Measurements from ENCODE around the gene ACSS1. TPM values are rescaled to one million over a fixed set of nuclear protein-coding genes. Genes with fewer than 3 reads are reported as not detected.

The ACSS1 gene
- total and polyA plus RNA-seq, 7 donors = 8.8 to 53.3 (median 16.8) TPM

GRCh38 chr20:25032478-25033264 is 25.3 kb downstream of the ACSS1 start:
- Histone ChIP-seq H3K9me3 (no peaks in the 10 kb centered on the region), H3K4me3 (no peak overlapping the region), H3K4me1 (peaks cover 49% of the 10 kb centered on the region), H3K27ac (peak overlapping the region; percentile 54), H3K36me3 (ENCODE audit: insufficient read depth in 1 of 2, low read depth in 1 of 2) (peaks cover 0 to 21% of the 10 kb centered on the region in 2 donors), H3K27me3 (ENCODE audit: insufficient read depth in 3 of 3, low read length in 2 of 3) (no peaks in the 10 kb centered on the region)
- no peak for TF ChIP-seq CTCF (IDR thresholded peaks at IDR 0.05)
- intact Hi-C loops (cut with DNase I) = loop anchor here in 1 of 2 donors (5.0 kb wide), 1 partner anchor 35 kb away; no protein-coding TSS in a partner anchor
- WGBS, 3 donors = 38 to 51% (median 45%) methylated on average over 29 of the region's 29 CpGs
- ATAC-seq (peak; percentile 37 to 57 (median 45)), DNase-seq (peak in 1 of 2 donors; percentile 31)

- peak; percentile 12 to 22 (median 18) for ATAC-seq
- peak in 1 of 2 donors; percentile 8 for DNase-seq
- Histone ChIP-seq H3K4me1 (peaks cover 43% of the 10 kb centered on the region), H3K9me3 (no peaks in the 10 kb centered on the region), H3K36me3 (ENCODE audit: insufficient read depth in 1 of 2, low read depth in 1 of 2) (peaks cover 0 to 21% of the 10 kb centered on the region in 2 donors), H3K27me3 (ENCODE audit: insufficient read depth in 3 of 3, low read length in 2 of 3) (no peaks in the 10 kb centered on the region), H3K4me3 (no peak overlapping the region), H3K27ac (peak overlapping the region; percentile 54)
- 90 to 94% (median 90%) methylated on average over 16 of the region's 16 CpGs for WGBS, 3 donors
- TF ChIP-seq CTCF (IDR thresholded peaks at IDR 0.05) = no peak
- intact Hi-C loops (cut with DNase I) = loop anchor here in 1 of 2 donors (5.0 kb wide), 1 partner anchor 35 kb away; no protein-coding TSS in a partner anchor
Measured at GRCh38 chr20:25032065-25032477, 25.9 kb downstream of the ACSS1 start.

GRCh38 chr20:25031241-25031640 is 26.7 kb downstream of the ACSS1 start:
- Histone ChIP-seq H3K36me3 (ENCODE audit: insufficient read depth in 1 of 2, low read depth in 1 of 2) (peaks cover 0 to 21% of the 10 kb centered on the region in 2 donors), H3K4me1 (peaks cover 44% of the 10 kb centered on the region), H3K4me3 (no peak overlapping the region), H3K27ac (no peak overlapping the region), H3K9me3 (no peaks in the 10 kb centered on the region), H3K27me3 (ENCODE audit: insufficient read depth in 3 of 3, low read length in 2 of 3) (no peaks in the 10 kb centered on the region)
- DNase-seq = no peak
- ATAC-seq = no peak
- 64 to 93% (median 80%) methylated on average over 3 of the region's 3 CpGs for WGBS, 3 donors
- no peak for TF ChIP-seq CTCF (IDR thresholded peaks at IDR 0.05)
- intact Hi-C loops (cut with DNase I) = loop anchor here in 1 of 2 donors (5.0 kb wide), 1 partner anchor 34 kb away; no protein-coding TSS in a partner anchor

GRCh38 chr20:25030649-25031207 is 27.2 kb downstream of the ACSS1 start:
- Histone ChIP-seq H3K36me3 (ENCODE audit: insufficient read depth in 1 of 2, low read depth in 1 of 2) (peaks cover 0 to 21% of the 10 kb centered on the region in 2 donors), H3K4me3 (no peak overlapping the region), H3K9me3 (no peaks in the 10 kb centered on the region), H3K27me3 (ENCODE audit: insufficient read depth in 3 of 3, low read length in 2 of 3) (no peaks in the 10 kb centered on the region), H3K27ac (no peak overlapping the region), H3K4me1 (peaks cover 48% of the 10 kb centered on the region)
- 79 to 81% (median 80%) methylated on average over 8 of the region's 8 CpGs for WGBS, 3 donors
- no peak for TF ChIP-seq CTCF (IDR thresholded peaks at IDR 0.05)
- peak in 1 of 4 donors; percentile 28 for ATAC-seq
- intact Hi-C loops (cut with DNase I) = loop anchor here in 1 of 2 donors (5.0 kb wide), 1 partner anchor 33 kb away; no protein-coding TSS in a partner anchor
- DNase-seq = peak in 1 of 2 donors; percentile 10

Measured in psoas muscle (tissue), 8 donors.